ENCODE measurements around the gene CHMP1B. TPM values are rescaled to one million over a fixed set of nuclear protein-coding genes. Genes with fewer than 3 reads are reported as not detected.

CHMP1B gene
- total RNA-seq, 2 donors from 2014 or later: 42.3 to 80.1 TPM

Other genes with a start within 250 kb of the CHMP1B start
- gene SLC35G4, start 241.8 kb upstream of the CHMP1B start, total RNA-seq: not detected
- 1 to 10 TPM; 2.0 to 2.6 TPM for gene GNAL, start 162.1 kb upstream of the CHMP1B start, total RNA-seq
- 10 to 100 TPM; 36.8 to 47.9 TPM for gene MPPE1, start 56.9 kb downstream of the CHMP1B start, total RNA-seq
- gene IMPA2, start 130.1 kb downstream of the CHMP1B start, total RNA-seq: 100 to 1,000 TPM; 150 to 201 TPM
- under 1 TPM; 0.19 to 0.40 TPM for gene ANKRD62, start 242.4 kb downstream of the CHMP1B start, total RNA-seq